Forelimb muscle (tissue), 1 donor: ENCODE data around the gene MID2. TPM values are rescaled to one million over a fixed set of nuclear protein-coding genes. Genes with fewer than 3 reads are reported as not detected.
"Not testable (repeated sequence)": the region's sequence is repeated elsewhere in the genome, so short reads cannot be mapped to it uniquely, and the experiment has no call there.

ENCODE experiments used
- DNase-seq: peaks from one replicate; pipeline ENCODE4 v3.0.0-alpha.2; 2013; ENCODE audit warnings: low read depth
- polyA plus RNA-seq: library from polyadenylated mRNA; unstranded; fragments of 120-200 nt; gene quantifications from one replicate; pipeline ENCODE4 v1.2.1, GENCODE V29; 2013; ENCODE audit not compliant: insufficient read length

Gene MID2
- polyA plus RNA-seq, 1 donor, result 8.3 TPM

- no peak for DNase-seq
These were observed 114.4 kb downstream of the MID2 start for GRCh38 chrX:107940095-107940494.

- not testable (repeated sequence) for DNase-seq
These were observed 129.7 kb downstream of the MID2 start for GRCh38 chrX:107955337-107955736.

GRCh38 chrX:107968623-107969022 lies 143.0 kb downstream of the MID2 start:
- DNase-seq, result no peak

- DNase-seq, result no peak
These were observed 144.4 kb downstream of the MID2 start for GRCh38 chrX:107970073-107970472.

- no peak for DNase-seq
These were observed 146.0 kb downstream of the MID2 start for GRCh38 chrX:107971636-107972035.

Other genes with a start within 250 kb of the MID2 start
- gene PRPS1, start 197.4 kb upstream of the MID2 start, polyA plus RNA-seq, result 23.3 TPM
- gene TSC22D3, start 50.1 kb upstream of the MID2 start, polyA plus RNA-seq, result 48.5 TPM
- not detected for gene NCBP2L, start 48.1 kb upstream of the MID2 start, polyA plus RNA-seq
- gene TEX13B, start 156.5 kb downstream of the MID2 start, polyA plus RNA-seq, result not detected
- 0.15 TPM for gene VSIG1, start 219.2 kb downstream of the MID2 start, polyA plus RNA-seq